Astrocyte (in vitro differentiated cells and primary cell): ENCODE measurements around the gene SLCO4A1. TPM values are rescaled to one million over a fixed set of nuclear protein-coding genes. Genes with fewer than 3 reads are reported as not detected.

ENCODE experiments used
- DNase-seq: peaks from one replicate; pipeline ENCODE4 v3.0.0-alpha.2; 2010; ENCODE audit warnings: low read depth
- FAIRE-seq: peaks from 2 replicates; lab custom pipeline; 2011; peaks lifted over from hg19 to GRCh38; lab: Jason Lieb, UNC
- H2AFZ ChIP-seq: 2 replicates; pipeline ENCODE4 v1.6.0; 2012; ENCODE audit warnings: low read depth, low read length, inconsistent platforms
- H3K27ac ChIP-seq: 2 replicates; pipeline ENCODE4 v1.5.1; 2011; ENCODE audit warnings: low read depth, low read length, inconsistent platforms
- H3K27me3 ChIP-seq: 2 replicates; pipeline ENCODE4 v1.6.0; 2011; ENCODE audit warnings: low read length, inconsistent platforms; ENCODE audit not compliant: insufficient read depth
- H3K36me3 ChIP-seq: 2 replicates; pipeline ENCODE4 v1.5.1; 2011; ENCODE audit warnings: low read length, inconsistent platforms; ENCODE audit not compliant: insufficient read depth
- H3K4me1 ChIP-seq: 2 replicates; pipeline ENCODE4 v1.5.1; 2011; ENCODE audit warnings: low read length, inconsistent platforms; ENCODE audit not compliant: insufficient read depth
- H3K4me2 ChIP-seq: 2 replicates; pipeline ENCODE4 v1.6.0; 2012; ENCODE audit warnings: low read length, inconsistent platforms
- H3K4me3 ChIP-seq: 2 replicates; pipeline ENCODE4 v1.5.1; 2011; ENCODE audit warnings: low read depth, mild to moderate bottlenecking, low read length, inconsistent platforms; ENCODE audit not compliant: insufficient read depth
- H3K79me2 ChIP-seq: 2 replicates; pipeline ENCODE4 v1.6.0; 2012; ENCODE audit warnings: mild to moderate bottlenecking, low read length, inconsistent platforms; ENCODE audit not compliant: insufficient read depth
- H3K9ac ChIP-seq: 2 replicates; pipeline ENCODE4 v1.6.0; 2012; ENCODE audit warnings: mild to moderate bottlenecking, low read length, inconsistent platforms
- H3K9me3 ChIP-seq: 2 replicates; pipeline ENCODE4 v1.5.1; 2012; ENCODE audit warnings: low read depth, mild to moderate bottlenecking, low read length, inconsistent platforms; ENCODE audit not compliant: insufficient read depth
- H4K20me1 ChIP-seq: 2 replicates; pipeline ENCODE4 v1.6.0; 2012; ENCODE audit warnings: low read length, inconsistent platforms; ENCODE audit not compliant: insufficient read depth
- H3K27ac Mint-ChIP-seq: one replicate; pipeline ENCODE4 v1.8.0; 2021; ENCODE audit warnings: mild to moderate bottlenecking, mixed read lengths; ENCODE audit not compliant: unreplicated experiment
- H3K27me3 Mint-ChIP-seq: one replicate; pipeline ENCODE4 v1.8.0; 2021; ENCODE audit warnings: low read depth, mixed read lengths; ENCODE audit not compliant: unreplicated experiment
- H3K36me3 Mint-ChIP-seq: one replicate; pipeline ENCODE4 v1.8.0; 2021; ENCODE audit warnings: low read depth, mixed read lengths; ENCODE audit not compliant: unreplicated experiment
- H3K4me1 Mint-ChIP-seq: one replicate; pipeline ENCODE4 v1.8.0; 2021; ENCODE audit warnings: low read depth, mixed read lengths; ENCODE audit not compliant: unreplicated experiment
- H3K4me3 Mint-ChIP-seq: one replicate; pipeline ENCODE4 v1.8.0; 2021; ENCODE audit warnings: mild to moderate bottlenecking, moderate library complexity, mixed read lengths; ENCODE audit not compliant: unreplicated experiment
- H3K9me3 Mint-ChIP-seq: one replicate; pipeline ENCODE4 v1.8.0; 2021; ENCODE audit warnings: mild to moderate bottlenecking, mixed read lengths; ENCODE audit not compliant: unreplicated experiment
- EZH2 ChIP-seq: IDR thresholded peaks from 2 replicates; pipeline ENCODE4 v1.6.1; 2012; ENCODE audit warnings: mild to moderate bottlenecking, low read length, inconsistent platforms; ENCODE audit not compliant: insufficient read depth
- total RNA-seq: library from RNA; stranded (reverse); gene quantifications from 2 replicates; pipeline ENCODE4 v1.2.1, GENCODE V29; 2021
- TF ChIP-seq, protein P1 (sequence below): IDR thresholded peaks from 2 replicates; pipeline ENCODE4 v1.5.1; 2011; ENCODE audit warnings: low read depth, mild to moderate bottlenecking, inconsistent platforms, low read length, moderate library complexity; ENCODE audit not compliant: insufficient read depth

SLCO4A1 gene
- total RNA-seq, 1 donor from 2014 or later: 0.43 TPM

DNA sequence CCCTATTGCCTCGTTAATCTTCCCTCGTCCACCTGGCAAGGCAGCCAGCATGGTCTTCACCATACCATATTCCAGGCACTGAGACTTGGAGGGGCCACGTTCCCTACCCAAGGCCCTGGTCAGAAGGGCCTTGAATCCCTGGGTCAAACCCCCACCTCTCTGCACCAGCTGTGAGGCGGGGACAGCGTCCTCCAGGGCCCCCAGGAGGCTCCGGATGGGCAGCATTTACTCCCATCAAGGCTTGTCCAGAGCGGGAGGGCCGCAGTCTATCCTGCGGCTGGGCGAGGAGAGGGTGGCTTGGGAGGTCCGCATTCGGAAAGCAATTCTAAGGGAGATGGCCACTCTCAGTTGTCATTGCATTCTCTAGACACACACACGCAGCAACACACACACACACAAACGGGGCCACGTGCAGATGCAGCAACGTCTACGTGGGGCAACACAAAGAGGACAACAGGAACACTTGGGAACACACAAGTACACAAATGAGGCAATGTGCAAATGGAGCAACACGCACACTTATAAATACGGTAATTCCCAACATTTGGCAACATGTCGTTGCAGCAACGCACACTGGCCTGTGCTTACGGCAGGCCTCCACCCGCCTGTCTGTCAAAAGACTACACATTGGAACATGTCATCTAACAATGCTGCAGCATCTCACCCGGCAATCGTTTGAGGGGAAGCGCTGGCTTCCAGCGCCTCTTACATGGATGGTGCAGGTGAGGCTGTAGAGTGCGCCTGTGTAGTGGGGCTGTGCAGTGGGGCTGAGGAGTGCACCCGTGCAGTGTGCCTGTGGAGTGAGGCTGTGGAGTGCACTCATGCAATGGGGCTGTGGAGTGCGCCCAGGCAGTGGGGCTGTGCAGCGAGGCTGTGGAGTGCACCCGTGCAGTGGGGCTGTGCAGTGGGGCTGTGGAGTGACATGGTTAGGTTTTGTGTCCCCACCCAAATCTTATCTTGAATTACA lies 53.4 kb downstream of the SLCO4A1 start:
- Histone ChIP-seq H3K9me3 (no peaks in the 10 kb centered on the region), H3K36me3 (no peaks in the 10 kb centered on the region), H3K9ac (no peak overlapping the region), H3K4me1 (no peaks in the 10 kb centered on the region), H2AFZ (no peak overlapping the region), H3K79me2 (no peaks in the 10 kb centered on the region), H3K27me3 (peaks cover 14% of the 10 kb centered on the region), H4K20me1 (no peaks in the 10 kb centered on the region), H3K27ac (no peak overlapping the region), H3K4me3 (no peak overlapping the region), H3K4me2 (no peak overlapping the region)
- Mint-ChIP-seq H3K27ac (no peak overlapping the region), H3K4me3 (no peak overlapping the region), H3K9me3 (no peaks in the 10 kb centered on the region), H3K4me1 (peaks cover under 1% of the 10 kb centered on the region), H3K27me3 (peaks cover 59% of the 10 kb centered on the region), H3K36me3 (peaks cover 3% of the 10 kb centered on the region)
- FAIRE-seq (no peak), DNase-seq (no peak)
- TF ChIP-seq EZH2: no peak
- TF ChIP-seq, protein P1, sequence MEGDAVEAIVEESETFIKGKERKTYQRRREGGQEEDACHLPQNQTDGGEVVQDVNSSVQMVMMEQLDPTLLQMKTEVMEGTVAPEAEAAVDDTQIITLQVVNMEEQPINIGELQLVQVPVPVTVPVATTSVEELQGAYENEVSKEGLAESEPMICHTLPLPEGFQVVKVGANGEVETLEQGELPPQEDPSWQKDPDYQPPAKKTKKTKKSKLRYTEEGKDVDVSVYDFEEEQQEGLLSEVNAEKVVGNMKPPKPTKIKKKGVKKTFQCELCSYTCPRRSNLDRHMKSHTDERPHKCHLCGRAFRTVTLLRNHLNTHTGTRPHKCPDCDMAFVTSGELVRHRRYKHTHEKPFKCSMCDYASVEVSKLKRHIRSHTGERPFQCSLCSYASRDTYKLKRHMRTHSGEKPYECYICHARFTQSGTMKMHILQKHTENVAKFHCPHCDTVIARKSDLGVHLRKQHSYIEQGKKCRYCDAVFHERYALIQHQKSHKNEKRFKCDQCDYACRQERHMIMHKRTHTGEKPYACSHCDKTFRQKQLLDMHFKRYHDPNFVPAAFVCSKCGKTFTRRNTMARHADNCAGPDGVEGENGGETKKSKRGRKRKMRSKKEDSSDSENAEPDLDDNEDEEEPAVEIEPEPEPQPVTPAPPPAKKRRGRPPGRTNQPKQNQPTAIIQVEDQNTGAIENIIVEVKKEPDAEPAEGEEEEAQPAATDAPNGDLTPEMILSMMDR: no peak

DNA sequence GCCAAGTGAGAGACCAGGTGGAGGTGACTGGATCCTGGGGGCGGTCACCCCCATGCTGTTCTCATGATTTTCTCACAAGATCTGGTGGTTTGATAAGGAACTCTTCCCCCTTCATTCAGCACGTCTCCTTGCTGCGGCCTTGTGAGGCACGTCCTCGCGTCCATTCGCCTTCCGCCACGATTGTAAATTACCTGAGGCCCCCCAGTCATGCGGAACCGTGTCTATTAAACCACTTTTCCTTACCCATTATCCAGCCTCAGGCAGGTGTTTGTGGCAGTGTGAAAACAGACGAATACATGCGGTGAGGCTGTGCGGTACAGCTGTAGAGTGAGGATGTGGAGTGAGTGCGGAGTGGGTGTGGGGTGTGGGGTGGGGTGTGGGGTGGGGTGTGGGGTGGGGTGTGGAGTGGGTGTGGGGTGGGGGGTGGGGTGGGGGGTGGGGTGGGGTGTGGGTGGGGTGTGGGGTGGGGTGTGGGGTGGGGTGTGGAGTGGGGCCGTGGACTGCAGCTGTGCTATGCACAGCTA lies 54.2 kb downstream of the SLCO4A1 start:
- no peak overlapping the region for H3K4me2 ChIP-seq
- no peak for DNase-seq
- H3K27me3 ChIP-seq: peaks cover 14% of the 10 kb centered on the region
- H3K79me2 ChIP-seq: no peaks in the 10 kb centered on the region
- no peak for FAIRE-seq
- Mint-ChIP-seq H3K4me1 (peaks cover 5% of the 10 kb centered on the region), H3K36me3 (peaks cover 3% of the 10 kb centered on the region), H3K27me3 (peaks cover 63% of the 10 kb centered on the region), H3K27ac (no peak overlapping the region), H3K9me3 (no peaks in the 10 kb centered on the region), H3K4me3 (no peak overlapping the region)
- no peak for TF ChIP-seq EZH2
- TF ChIP-seq, protein P1: no peak
- H3K36me3 ChIP-seq: no peaks in the 10 kb centered on the region
- no peaks in the 10 kb centered on the region for H3K4me1 ChIP-seq
- no peak overlapping the region for H3K27ac ChIP-seq
- no peak overlapping the region for H2AFZ ChIP-seq
- H4K20me1 ChIP-seq: no peaks in the 10 kb centered on the region
- no peak overlapping the region for H3K4me3 ChIP-seq
- H3K9me3 ChIP-seq: no peaks in the 10 kb centered on the region
- no peak overlapping the region for H3K9ac ChIP-seq
